HG02610 (cell line): ENCODE data around the gene PRSS16.
"Not testable (repeated sequence)": the region's sequence is repeated elsewhere in the genome, so short reads cannot be mapped to it uniquely, and the experiment has no call there.

ENCODE experiments used
- ATAC-seq: cut with Tn5 transposase; IDR thresholded peaks from one replicate; pipeline ENCODE4 v1.9.1; 2021; ENCODE audit warnings: mild to moderate bottlenecking, moderate library complexity; ENCODE audit not compliant: unreplicated experiment

PRSS16 gene

GRCh38 chr6:27242589-27243265 lies 4.8 kb upstream of the PRSS16 start:
- ATAC-seq, result no peak

GRCh38 chr6:27248783-27249182 lies 1.3 kb downstream of the PRSS16 start:
- no peak for ATAC-seq

- no peak for ATAC-seq
Observed at GRCh38 chr6:27250277-27251111, 3.0 kb downstream of the PRSS16 start.

- ATAC-seq, result peak; percentile 49
Observed at GRCh38 chr6:27251112-27251605, 3.7 kb downstream of the PRSS16 start.

GRCh38 chr6:27251606-27252251 lies 4.2 kb downstream of the PRSS16 start:
- peak; percentile 68 for ATAC-seq

GRCh38 chr6:27254566-27254965 lies 7.1 kb downstream of the PRSS16 start:
- ATAC-seq, result no peak

- no peak for ATAC-seq
Observed at GRCh38 chr6:27255866-27256265, 8.4 kb downstream of the PRSS16 start.

- ATAC-seq, result no peak
Observed at GRCh38 chr6:27260369-27260768, 12.9 kb downstream of the PRSS16 start.

GRCh38 chr6:27260836-27261375 lies 13.4 kb downstream of the PRSS16 start:
- ATAC-seq, result no peak

GRCh38 chr6:27263886-27264285 lies 16.4 kb downstream of the PRSS16 start:
- no peak for ATAC-seq

- ATAC-seq, result not testable (repeated sequence)
Observed at GRCh38 chr6:27267003-27267402, 19.5 kb downstream of the PRSS16 start.

GRCh38 chr6:27267857-27268434 lies 20.4 kb downstream of the PRSS16 start:
- no peak for ATAC-seq

GRCh38 chr6:27268803-27269202 lies 21.3 kb downstream of the PRSS16 start:
- ATAC-seq, result no peak

GRCh38 chr6:27273783-27274182 lies 26.3 kb downstream of the PRSS16 start:
- no peak for ATAC-seq

GRCh38 chr6:27275025-27275956 lies 27.8 kb downstream of the PRSS16 start:
- no peak for ATAC-seq

GRCh38 chr6:27279513-27280063 lies 32.1 kb downstream of the PRSS16 start:
- ATAC-seq, result no peak

GRCh38 chr6:27280064-27280539 lies 32.6 kb downstream of the PRSS16 start:
- no peak for ATAC-seq

- ATAC-seq, result no peak
Observed at GRCh38 chr6:27280540-27281000, 33.1 kb downstream of the PRSS16 start.

- no peak for ATAC-seq
Observed at GRCh38 chr6:27281105-27281539, 33.6 kb downstream of the PRSS16 start.
